OCI-LY7 (cell line): ENCODE measurements around the gene GRIK2.

Source experiments
- CTCF ChIP-seq: fragments of 200-600 bp; sonication (generic); conservative IDR thresholded peaks from 2 replicates; pipeline ENCODE4 v1.5.1; 2014; ENCODE audit warnings: mild to moderate bottlenecking, antibody characterized with exemption, low read length, moderate library complexity, mixed read lengths
- EZH2phosphoT487 ChIP-seq: fragments of 200-600 bp; sonication (generic); IDR thresholded peaks from 2 replicates; pipeline ENCODE4 v1.6.1; 2018; ENCODE audit warnings: low read depth, borderline replicate concordance, mild to moderate bottlenecking, mixed run types, antibody characterized with exemption, low read length, moderate library complexity, mixed read lengths

- TF ChIP-seq CTCF (no peak), EZH2phosphoT487 (no peak)
Observed at GRCh38 chr6:101738481-101738880, 345.0 kb downstream of the GRIK2 start.
